GM12878 (cell line): ENCODE data around the gene UBE2I. TPM values are rescaled to one million over a fixed set of nuclear protein-coding genes. Genes with fewer than 3 reads are reported as not detected.

Experiments
- ATAC-seq: fragments of 200-7000 bp; cut with Tn5 transposase; 3 replicates; pipeline ENCODE4 v1.9.1; 2020; ENCODE audit warnings: mild to moderate bottlenecking, moderate library complexity
- BruUV-seq: library from RNA; stranded (reverse); fragments of 400-500 nt; replicated peaks from 2 replicates; lab custom pipeline; 2021; lab: Mats Ljungman, UMichigan
- CTCF ChIA-PET: fragments of 300-600 bp; sonication (Branson Sonifier 250); formaldehyde crosslinking; extraction: SDS; loops from one replicate; lab custom pipeline; 2021; ENCODE audit warnings: inconsistent platforms; lab: Yijun Ruan, JAX
- POLR2A ChIA-PET: fragments of 350-600 bp; formaldehyde crosslinking; extraction: SDS; loops from one replicate; lab custom pipeline; 2021; ENCODE audit warnings: inconsistent platforms; lab: Charles Lee
- RAD21 ChIA-PET: fragments of 300-600 bp; sonication (Branson Sonifier 250); formaldehyde crosslinking; loops from one replicate; lab custom pipeline; 2023; ENCODE audit warnings: antibody characterized with exemption; ENCODE audit not compliant: unreplicated experiment; lab: Charles Lee
- SMC1A ChIA-PET: fragments of 300-600 bp; sonication (Branson Sonifier 250); formaldehyde crosslinking; loops from one replicate; lab custom pipeline; 2023; ENCODE audit not compliant: unreplicated experiment, uncharacterized antibody; lab: Charles Lee
- DNase-seq: peaks from one replicate; pipeline ENCODE4 v3.0.0-alpha.2; 2011; ENCODE audit warnings: low read depth, low spot score
- FAIRE-seq: peaks from 3 replicates; lab custom pipeline; 2011; peaks lifted over from hg19 to GRCh38; lab: Jason Lieb, UNC
- H2AFZ ChIP-seq: 2 replicates; pipeline ENCODE4 v1.6.0; 2011; ENCODE audit warnings: low read depth, low read length, control low read depth; ENCODE audit not compliant: control insufficient read depth
- H3K27ac ChIP-seq: 2 replicates; pipeline ENCODE4 v1.5.1; 2011; ENCODE audit warnings: control low read depth; ENCODE audit not compliant: control insufficient read depth, insufficient read depth
- H3K27me3 ChIP-seq, 2 experiments: replicated peaks in 1 of 2; 2 replicates each; pipeline versions ENCODE4 v1.6.0 to v1.6.1; 2011; ENCODE audit warnings: low read length in 1 of 2; ENCODE audit not compliant: control insufficient read depth in 2 of 2, insufficient read depth in 2 of 2
- H3K36me3 ChIP-seq, 2 experiments: 2 replicates each; pipeline ENCODE4 v1.5.1; 2011; ENCODE audit warnings: low read length in 1 of 2; ENCODE audit not compliant: control insufficient read depth in 2 of 2, insufficient read depth in 2 of 2
- H3K4me1 ChIP-seq: 2 replicates; pipeline ENCODE4 v1.6.1; 2011; ENCODE audit warnings: mild to moderate bottlenecking, low read length, moderate library complexity, mixed read lengths; ENCODE audit not compliant: control insufficient read depth, insufficient read depth
- H3K4me2 ChIP-seq: 2 replicates; pipeline ENCODE4 v1.6.0; 2011; ENCODE audit warnings: control low read depth; ENCODE audit not compliant: control insufficient read depth, insufficient read depth
- H3K4me3 ChIP-seq: fragments of 200-600 bp; sonication (generic); 2 replicates; pipeline ENCODE4 v1.5.1; 2016
- H3K79me2 ChIP-seq: 2 replicates; pipeline ENCODE4 v1.6.0; 2011; ENCODE audit warnings: low read length; ENCODE audit not compliant: control insufficient read depth, insufficient read depth
- H3K9ac ChIP-seq: 2 replicates; pipeline ENCODE4 v1.8.0; 2011; ENCODE audit warnings: low read length, control low read depth, mixed read lengths; ENCODE audit not compliant: control insufficient read depth, insufficient read depth
- H3K9me3 ChIP-seq: replicated peaks from 3 replicates; pipeline ENCODE4 v1.5.1; 2011; ENCODE audit warnings: mild to moderate bottlenecking, low read length; ENCODE audit not compliant: control insufficient read depth, insufficient read depth
- H4K20me1 ChIP-seq: 2 replicates; pipeline ENCODE4 v1.6.0; 2011; ENCODE audit not compliant: control insufficient read depth, insufficient read depth
- IKZF1 ChIP-seq: fragments of 450-650 bp; conservative IDR thresholded peaks from 2 replicates; pipeline ENCODE4 v1.6.1; 2017; ENCODE audit warnings: antibody characterized with exemption, mild to moderate bottlenecking
- MTA3 ChIP-seq: IDR thresholded peaks from 2 replicates; pipeline ENCODE4 v1.6.1; 2012; ENCODE audit warnings: low read length, inconsistent platforms, borderline replicate concordance
- MXI1 ChIP-seq: fragments of 150-350 bp; IDR thresholded peaks from 2 replicates; pipeline ENCODE4 v1.6.1; 2011; ENCODE audit warnings: low read depth, mild to moderate bottlenecking, inconsistent platforms, low read length, improper control_type of control experiment
- MYB ChIP-seq: fragments of 150-350 bp; IDR thresholded peaks from 2 replicates; pipeline ENCODE4 v1.6.1; 2014; ENCODE audit warnings: mild to moderate bottlenecking, low read depth, low read length, borderline replicate concordance
- NFYB ChIP-seq: IDR thresholded peaks from 2 replicates; pipeline ENCODE4 v1.6.1; 2011; ENCODE audit warnings: low read depth, mild to moderate bottlenecking, low read length, improper control_type of control experiment, moderate library complexity; ENCODE audit not compliant: insufficient read depth
- NR2C2 ChIP-seq: IDR thresholded peaks from 2 replicates; pipeline ENCODE4 v1.6.1; 2011; ENCODE audit warnings: borderline replicate concordance, low read depth; ENCODE audit not compliant: control insufficient read depth, insufficient read length
- POLR2AphosphoS5 ChIP-seq: IDR thresholded peaks from 2 replicates; pipeline ENCODE4 v1.6.1; 2011; ENCODE audit warnings: mild to moderate bottlenecking, low read length, inconsistent platforms
- RAD21 ChIP-seq: IDR thresholded peaks from 2 replicates; pipeline ENCODE4 v1.6.1; 2011; ENCODE audit warnings: mild to moderate bottlenecking, low read depth, low read length, moderate library complexity; ENCODE audit not compliant: insufficient read depth
- RELA ChIP-seq: fragments of 450-650 bp; IDR thresholded peaks from 2 replicates; pipeline ENCODE4 v1.8.0; 2014; ENCODE audit warnings: borderline replicate concordance; ENCODE audit not compliant: partially characterized antibody
- SMARCA5 ChIP-seq: fragments of 450-650 bp; IDR thresholded peaks from 2 replicates; pipeline ENCODE4 v1.6.1; 2017; ENCODE audit warnings: mild to moderate bottlenecking
- TCF12 ChIP-seq: IDR thresholded peaks from 2 replicates; pipeline ENCODE4 v1.6.1; 2011; ENCODE audit warnings: low read depth, mild to moderate bottlenecking, low read length
- WGBS: methylation state at CpG from one replicate; pipeline ENCODE4 v1.1.6; 2016; ENCODE audit warnings: low lambda C conversion rate; ENCODE audit not compliant: insufficient replicate concordance, insufficient coverage; ENCODE audit errors: missing lambda C conversion rate; 5-methylcytosine and 5-hydroxymethylcytosine counted together
- in situ Hi-C: fragments of 300-500 bp; cut with MboI; formaldehyde crosslinking; loops from 9 replicates; pipeline ENCODE4 v1.14.3; 2018; ENCODE audit warnings: mixed read lengths
- intact Hi-C: fragments of 100-400 bp; cut with micrococcal nuclease; formaldehyde crosslinking; loops from one replicate; pipeline ENCODE4 v1.14.2; 2022; ENCODE audit not compliant: unreplicated experiment
- polyA plus RNA-seq, 11 experiments: library from polyadenylated mRNA; depleted of rRNA in 4 of 11; unstranded in 6 of 11; stranded (reverse) in 5 of 11; fragments of >200 nt; fragmentation: Nextera tagmentation in 4 of 11; fragmentation: Illumina TruSeq in 1 of 11; extraction: Ambion mirVana in 4 of 11; extraction: Trizol in 1 of 11; gene quantifications; 1 replicate in 1 of 11; 2 replicates in 10 of 11; pipeline versions ENCODE4 v1.2.1 to v1.2.3, GENCODE V29; 2011 to 2016; ENCODE audit warnings: inconsistent platforms in 2 of 11, missing spikeins in 2 of 11, low read depth in 1 of 11
- total RNA-seq, 4 experiments: library from RNA; depleted of rRNA in 3 of 4; stranded (reverse); fragments of >200 nt in 3 of 4; fragmentation: Illumina TruSeq in 1 of 4; extraction: Trizol in 1 of 4; gene quantifications; 2 replicates each; pipeline versions ENCODE4 v1.2.1 to v1.2.3, GENCODE V29; 2013 to 2021
- TF ChIP-seq, protein P1 (sequence below): fragments of 450-650 bp; IDR thresholded peaks from 2 replicates; pipeline ENCODE4 v1.6.1; 2016; ENCODE audit warnings: mild to moderate bottlenecking, moderate library complexity, borderline replicate concordance

The UBE2I gene
- total and polyA plus RNA-seq, 10 of the 15 experiments (the other 5 are each of a cell fraction or from before 2014, with no cell fraction given) = 47.5 to 243 (median 194) TPM

DNA sequence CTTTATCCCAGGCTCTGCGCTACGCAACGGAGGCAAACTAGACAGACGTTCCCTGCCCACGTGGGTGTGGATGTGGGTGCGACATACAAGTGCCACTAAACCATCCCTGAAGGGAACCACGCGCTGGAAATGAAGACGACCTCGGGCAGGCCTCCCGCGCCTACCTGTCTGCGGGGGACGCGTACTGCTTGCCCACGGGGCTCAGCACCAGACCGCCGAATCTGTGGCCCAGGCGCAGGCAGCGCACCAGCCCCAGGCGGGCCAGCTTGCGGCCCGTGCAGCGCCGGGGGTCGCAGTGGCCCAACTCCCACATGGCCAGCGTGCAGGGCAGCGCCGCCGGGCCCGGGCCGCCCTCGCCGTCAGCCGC lies 41.8 kb downstream of the UBE2I start:
- FAIRE-seq (no peak), DNase-seq (no peak), ATAC-seq (peak; percentile 48)
- peak overlapping the region; percentile 70 for H3K9ac ChIP-seq
- ChIA-PET RAD21 (interaction anchor here (0.8 kb wide), 1 partner anchor 9 kb away, joined by 4 read pairs; no protein-coding TSS in a partner anchor), POLR2A (no interaction called here), SMC1A (no interaction called here), CTCF (no interaction called here)
- H3K4me1 ChIP-seq = peaks cover 8% of the 10 kb centered on the region
- in situ Hi-C loops = no loop called here
- intact Hi-C loops = no loop called here
- BruUV-seq = TSS peak; percentile 76
- 4% methylated on average over 35 of the region's 35 CpGs for WGBS
- H3K4me2 ChIP-seq = peak overlapping the region; percentile 56
- peaks cover 27% of the 10 kb centered on the region for H3K79me2 ChIP-seq
- H3K36me3 ChIP-seq = peaks cover 0 to 6% of the 10 kb centered on the region in 2 experiments; a peak in 3 of 4 replicates
- H3K4me3 ChIP-seq = peak overlapping the region; percentile 81
- H3K9me3 ChIP-seq = no peaks in the 10 kb centered on the region
- H3K27me3 ChIP-seq = no peaks in the 10 kb centered on the region
- peak overlapping the region; percentile 78; the same call in 1 of the 2 replicates for H2AFZ ChIP-seq
- H4K20me1 ChIP-seq = no peaks in the 10 kb centered on the region
- H3K27ac ChIP-seq = peak overlapping the region; percentile 59
- TF ChIP-seq MXI1 (peak; percentile 13; the same call in 1 of the 2 replicates), NFYB (no peak), SMARCA5 (0 out of 2 replicates have a peak, but pooled peaks have one; percentile 43)

DNA sequence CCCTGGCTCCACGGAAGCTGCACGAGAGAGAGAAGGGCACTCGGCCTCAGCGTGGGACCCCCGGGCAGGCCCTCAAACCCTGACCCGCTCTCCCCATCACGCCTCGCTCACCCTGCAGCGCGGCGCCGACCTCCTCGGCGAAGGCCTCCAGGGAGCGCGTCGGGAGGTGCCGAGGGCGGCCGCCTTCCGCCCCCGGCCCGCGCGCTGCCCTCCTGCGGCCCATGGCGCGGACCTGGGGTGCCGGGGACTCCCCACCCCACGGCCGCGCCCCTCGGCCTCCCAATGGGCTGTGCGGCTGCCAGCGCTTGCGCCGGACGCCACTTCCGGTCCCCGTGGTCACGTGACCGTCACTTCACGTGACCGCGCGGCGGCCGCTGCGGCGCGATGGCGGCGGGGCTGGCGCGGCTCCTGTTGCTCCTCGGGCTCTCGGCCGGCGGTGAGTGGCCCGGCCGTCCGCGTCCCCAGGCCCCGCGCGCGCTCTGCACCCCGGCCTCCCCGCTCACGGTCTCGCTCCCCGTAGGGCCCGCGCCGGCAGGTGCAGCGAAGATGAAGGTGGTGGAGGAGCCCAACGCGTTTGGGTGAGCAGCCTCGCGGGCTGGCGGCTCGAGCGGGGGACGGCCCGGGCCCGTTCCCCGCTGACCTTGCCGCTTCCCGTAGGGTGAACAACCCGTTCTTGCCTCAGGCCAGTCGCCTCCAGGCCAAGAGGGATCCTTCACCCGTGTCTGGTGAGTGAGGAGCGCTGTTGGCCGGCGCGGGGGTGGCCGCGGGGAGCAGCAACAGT lies 42.3 kb downstream of the UBE2I start, which contains the start of the genes GNPTG and TSR3:
Gene GNPTG (plus strand): TSS at position 350 of the 781 bp plus-strand sequence. CDS start 35 bp downstream, at position 385.
Gene TSR3 (minus strand): TSS at position 297 of the 781 bp plus-strand sequence. CDS start 74 bp downstream, at position 223.
- peaks cover 0 to 6% of the 10 kb centered on the region in 2 experiments; a peak in 3 of 4 replicates for H3K36me3 ChIP-seq
- RAD21 ChIA-PET = interaction anchor here (0.8 kb wide), 1 partner anchor 9 kb away, joined by 4 read pairs; no protein-coding TSS in a partner anchor
- CTCF ChIA-PET = no interaction called here
- ATAC-seq (peak; percentile 98), DNase-seq (peak; percentile 64), FAIRE-seq (peak; percentile 35)
- H3K4me3 ChIP-seq = peak within 1 kb of the TSS; percentile 81
- intact Hi-C loops = no loop called here
- no peaks in the 10 kb centered on the region for H4K20me1 ChIP-seq
- SMC1A ChIA-PET = no interaction called here
- peak within 1 kb of the TSS; percentile 70 for H3K9ac ChIP-seq
- BruUV-seq = no TSS peak
- POLR2A ChIA-PET = no interaction called here
- peaks cover 8% of the 10 kb centered on the region for H3K4me1 ChIP-seq
- peak within 1 kb of the TSS; percentile 83 for H3K4me2 ChIP-seq
- WGBS = 2% methylated on average over 81 of the region's 98 CpGs
- peak within 1 kb of the TSS; percentile 78 for H2AFZ ChIP-seq
- peaks cover 27% of the 10 kb centered on the region for H3K79me2 ChIP-seq
- H3K27me3 ChIP-seq = no peaks in the 10 kb centered on the region
- no peaks in the 10 kb centered on the region for H3K9me3 ChIP-seq
- in situ Hi-C loops = no loop called here
- H3K27ac ChIP-seq = peak within 1 kb of the TSS; percentile 59
- TF ChIP-seq RELA (peak; percentile 97), TCF12 (peak; percentile 85), POLR2AphosphoS5 (peak; percentile 76; the same call in 1 of the 2 replicates), MYB (no peak), NR2C2 (no peak), MTA3 (no peak), IKZF1 (peak; percentile 99), RAD21 (0 out of 2 replicates have a peak, but pooled peaks have one; percentile 8)
- TF ChIP-seq, protein P1, sequence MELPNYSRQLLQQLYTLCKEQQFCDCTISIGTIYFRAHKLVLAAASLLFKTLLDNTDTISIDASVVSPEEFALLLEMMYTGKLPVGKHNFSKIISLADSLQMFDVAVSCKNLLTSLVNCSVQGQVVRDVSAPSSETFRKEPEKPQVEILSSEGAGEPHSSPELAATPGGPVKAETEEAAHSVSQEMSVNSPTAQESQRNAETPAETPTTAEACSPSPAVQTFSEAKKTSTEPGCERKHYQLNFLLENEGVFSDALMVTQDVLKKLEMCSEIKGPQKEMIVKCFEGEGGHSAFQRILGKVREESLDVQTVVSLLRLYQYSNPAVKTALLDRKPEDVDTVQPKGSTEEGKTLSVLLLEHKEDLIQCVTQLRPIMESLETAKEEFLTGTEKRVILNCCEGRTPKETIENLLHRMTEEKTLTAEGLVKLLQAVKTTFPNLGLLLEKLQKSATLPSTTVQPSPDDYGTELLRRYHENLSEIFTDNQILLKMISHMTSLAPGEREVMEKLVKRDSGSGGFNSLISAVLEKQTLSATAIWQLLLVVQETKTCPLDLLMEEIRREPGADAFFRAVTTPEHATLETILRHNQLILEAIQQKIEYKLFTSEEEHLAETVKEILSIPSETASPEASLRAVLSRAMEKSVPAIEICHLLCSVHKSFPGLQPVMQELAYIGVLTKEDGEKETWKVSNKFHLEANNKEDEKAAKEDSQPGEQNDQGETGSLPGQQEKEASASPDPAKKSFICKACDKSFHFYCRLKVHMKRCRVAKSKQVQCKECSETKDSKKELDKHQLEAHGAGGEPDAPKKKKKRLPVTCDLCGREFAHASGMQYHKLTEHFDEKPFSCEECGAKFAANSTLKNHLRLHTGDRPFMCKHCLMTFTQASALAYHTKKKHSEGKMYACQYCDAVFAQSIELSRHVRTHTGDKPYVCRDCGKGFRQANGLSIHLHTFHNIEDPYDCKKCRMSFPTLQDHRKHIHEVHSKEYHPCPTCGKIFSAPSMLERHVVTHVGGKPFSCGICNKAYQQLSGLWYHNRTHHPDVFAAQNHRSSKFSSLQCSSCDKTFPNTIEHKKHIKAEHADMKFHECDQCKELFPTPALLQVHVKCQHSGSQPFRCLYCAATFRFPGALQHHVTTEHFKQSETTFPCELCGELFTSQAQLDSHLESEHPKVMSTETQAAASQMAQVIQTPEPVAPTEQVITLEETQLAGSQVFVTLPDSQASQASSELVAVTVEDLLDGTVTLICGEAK = no peak
